Activated naive CD4-positive, alpha-beta T cell treated with anti-CD3 and anti-CD28 coated beads for 36 hours (primary cell): ENCODE measurements around the gene ACYP2. TPM values are rescaled to one million over a fixed set of nuclear protein-coding genes. Genes with fewer than 3 reads are reported as not detected.

ENCODE experiments used
- CTCF ChIA-PET: fragments of 350-600 bp; sonication (Branson Sonifier 250); formaldehyde crosslinking; loops from one replicate; lab custom pipeline; 2021; ENCODE audit warnings: antibody characterized with exemption; lab: Charles Lee
- DNase-seq: peaks from one replicate; pipeline ENCODE4 v3.0.0-alpha.2; 2020
- H3K27ac Mint-ChIP-seq: one replicate; pipeline ENCODE4 v1.8.0; 2021; ENCODE audit warnings: mild to moderate bottlenecking, mixed read lengths
- H3K27me3 Mint-ChIP-seq: one replicate; pipeline ENCODE4 v1.8.0; 2021; ENCODE audit warnings: low read depth, mixed read lengths
- H3K36me3 Mint-ChIP-seq: one replicate; pipeline ENCODE4 v1.8.0; 2021; ENCODE audit warnings: low read depth, mixed read lengths
- H3K4me1 Mint-ChIP-seq: one replicate; pipeline ENCODE4 v1.8.0; 2021; ENCODE audit warnings: low read depth, mixed read lengths
- H3K4me3 Mint-ChIP-seq: one replicate; pipeline ENCODE4 v1.8.0; 2021; ENCODE audit warnings: mild to moderate bottlenecking, moderate library complexity, mixed read lengths
- H3K9me3 Mint-ChIP-seq: one replicate; pipeline ENCODE4 v1.8.0; 2021; ENCODE audit warnings: mixed read lengths
- intact Hi-C: fragments of 100-400 bp; cut with micrococcal nuclease; formaldehyde crosslinking; loops from one replicate; pipeline ENCODE4 v1.15.1; 2023
- total RNA-seq, 2 experiments: library from RNA; stranded (reverse); gene quantifications; one replicate each; pipeline ENCODE4 v1.2.3, GENCODE V29; 2021

The ACYP2 gene
- total RNA-seq, 2 experiments from 2014 or later, result 6.8 to 7.3 TPM

- no peak overlapping the region for H3K27ac Mint-ChIP-seq
- H3K4me1 Mint-ChIP-seq, result peaks cover 3% of the 10 kb centered on the region
- H3K9me3 Mint-ChIP-seq, result no peaks in the 10 kb centered on the region
- no peaks in the 10 kb centered on the region for H3K27me3 Mint-ChIP-seq
- DNase-seq, result no peak
- CTCF ChIA-PET, result no interaction called here
- peaks cover 5% of the 10 kb centered on the region for H3K36me3 Mint-ChIP-seq
- intact Hi-C loops, result loop anchor here (5.0 kb wide), 4 partner anchors 123 to 493 kb away; partner anchors contain the start of gene SPTBN1
- H3K4me3 Mint-ChIP-seq, result no peak overlapping the region
Observed at GRCh38 chr2:54209379-54209778, 94.0 kb downstream of the ACYP2 start.

DNA sequence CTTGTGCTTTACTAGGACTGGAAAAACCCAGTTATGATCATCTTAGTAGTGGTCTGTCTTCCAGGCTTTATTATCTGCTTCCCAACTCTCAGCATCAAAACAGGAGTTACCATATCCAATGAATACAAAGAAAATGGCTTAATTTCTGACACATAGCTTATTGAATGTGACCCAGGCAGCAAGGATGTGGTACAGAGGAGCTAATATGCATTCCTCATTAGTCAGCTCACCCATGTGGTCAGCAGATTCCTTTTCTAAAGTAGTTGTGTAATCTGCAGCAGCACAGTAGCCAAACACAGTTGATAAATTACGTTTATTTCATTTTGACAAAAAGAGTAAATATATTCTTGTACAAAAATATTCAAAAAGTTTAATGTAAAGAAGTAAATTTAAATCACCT, 97.0 kb downstream of the ACYP2 start:
- Mint-ChIP-seq H3K27ac (no peak overlapping the region), H3K4me1 (no peaks in the 10 kb centered on the region), H3K27me3 (no peaks in the 10 kb centered on the region), H3K36me3 (peaks cover 13% of the 10 kb centered on the region), H3K9me3 (peaks cover 6% of the 10 kb centered on the region), H3K4me3 (no peak overlapping the region)
- intact Hi-C loops, result no loop called here
- CTCF ChIA-PET, result interaction anchor here (0.7 to 1.1 kb wide), 2 partner anchors 18 to 79 kb away, joined by 3 to 5 read pairs; no protein-coding TSS in a partner anchor
- no peak for DNase-seq

DNA sequence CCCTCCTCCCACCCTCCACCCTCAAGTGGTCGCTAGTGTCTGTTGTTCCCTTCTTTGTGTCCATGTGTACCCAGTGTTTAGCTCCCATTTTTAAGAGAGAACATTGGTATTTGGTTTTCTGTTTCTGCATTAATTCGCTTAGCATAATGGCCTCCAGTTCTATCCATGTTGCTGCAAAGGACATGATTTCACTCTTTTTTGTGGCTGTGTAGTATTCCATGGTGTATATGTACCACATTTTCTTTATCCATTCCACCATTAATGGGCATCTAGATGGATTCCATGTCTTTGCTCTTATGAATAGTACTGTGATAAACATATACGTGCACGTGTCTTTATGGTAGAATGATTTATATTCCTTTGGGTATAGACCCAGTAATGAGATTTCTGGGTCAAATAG, 97.7 kb downstream of the ACYP2 start:
- H3K27ac Mint-ChIP-seq, result no peak overlapping the region
- H3K36me3 Mint-ChIP-seq, result peaks cover 13% of the 10 kb centered on the region
- no peaks in the 10 kb centered on the region for H3K4me1 Mint-ChIP-seq
- no peak for DNase-seq
- no peaks in the 10 kb centered on the region for H3K27me3 Mint-ChIP-seq
- CTCF ChIA-PET, result interaction anchor here (1.1 kb wide), 1 partner anchor 78 kb away, joined by 3 read pairs; no protein-coding TSS in a partner anchor
- intact Hi-C loops, result no loop called here
- H3K4me3 Mint-ChIP-seq, result no peak overlapping the region
- H3K9me3 Mint-ChIP-seq, result peaks cover 6% of the 10 kb centered on the region

DNA sequence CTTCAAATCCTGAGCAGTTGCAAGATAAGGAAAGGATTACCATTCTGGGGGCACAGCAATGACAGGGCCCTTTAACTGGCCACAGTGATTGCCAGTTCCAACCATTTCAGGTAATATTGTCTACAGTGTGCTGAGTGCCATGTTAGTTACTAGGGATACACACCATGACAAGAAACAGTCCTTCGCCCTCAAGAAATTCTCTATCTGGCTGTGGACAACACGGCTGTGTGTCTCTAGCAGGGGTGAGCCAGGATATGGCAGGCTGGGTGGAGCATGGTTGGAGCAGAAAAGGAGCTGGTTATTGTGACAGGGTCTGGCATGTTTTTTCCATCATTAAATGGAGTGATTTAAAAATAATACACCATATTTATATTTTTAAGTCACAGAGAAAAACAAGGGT, 109.6 kb downstream of the ACYP2 start:
- no peaks in the 10 kb centered on the region for H3K36me3 Mint-ChIP-seq
- intact Hi-C loops, result no loop called here
- H3K4me1 Mint-ChIP-seq, result no peaks in the 10 kb centered on the region
- no peak overlapping the region for H3K27ac Mint-ChIP-seq
- H3K27me3 Mint-ChIP-seq, result no peaks in the 10 kb centered on the region
- no peaks in the 10 kb centered on the region for H3K9me3 Mint-ChIP-seq
- no peak for DNase-seq
- CTCF ChIA-PET, result no interaction called here
- H3K4me3 Mint-ChIP-seq, result no peak overlapping the region

GRCh38 chr2:54226260-54226659, 110.8 kb downstream of the ACYP2 start:
- Mint-ChIP-seq H3K27ac (no peak overlapping the region), H3K27me3 (no peaks in the 10 kb centered on the region), H3K4me1 (peaks cover 1% of the 10 kb centered on the region), H3K4me3 (no peak overlapping the region), H3K36me3 (no peaks in the 10 kb centered on the region), H3K9me3 (no peaks in the 10 kb centered on the region)
- DNase-seq, result no peak
- intact Hi-C loops, result no loop called here
- CTCF ChIA-PET, result no interaction called here

GRCh38 chr2:54227798-54228197, 112.4 kb downstream of the ACYP2 start:
- Mint-ChIP-seq H3K27ac (no peak overlapping the region), H3K27me3 (no peaks in the 10 kb centered on the region), H3K4me1 (peaks cover 1% of the 10 kb centered on the region), H3K36me3 (peaks cover 2% of the 10 kb centered on the region), H3K4me3 (no peak overlapping the region), H3K9me3 (peaks cover 2% of the 10 kb centered on the region)
- intact Hi-C loops, result no loop called here
- CTCF ChIA-PET, result interaction anchor here (0.6 kb wide), 1 partner anchor 163 kb away, joined by 3 read pairs; no protein-coding TSS in a partner anchor
- no peak for DNase-seq

DNA sequence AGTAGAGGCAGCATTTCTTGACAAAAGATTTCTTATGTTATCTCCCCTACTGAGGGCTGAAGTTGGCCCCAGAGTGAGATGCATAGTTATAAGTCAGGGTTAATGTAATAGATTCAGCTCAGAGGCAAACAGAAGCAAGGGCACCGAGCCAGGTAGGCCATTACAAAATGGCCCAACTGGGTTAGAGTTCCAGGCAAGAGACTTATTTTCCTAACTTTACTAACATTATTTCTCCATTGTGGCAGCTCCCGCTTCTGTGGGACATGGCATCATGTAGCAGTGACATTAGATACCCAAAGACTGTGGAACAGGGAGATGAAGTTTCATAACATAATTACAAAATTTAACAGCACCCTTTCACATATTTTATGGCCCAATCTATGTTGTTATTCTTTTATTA, 113.5 kb downstream of the ACYP2 start:
- H3K4me1 Mint-ChIP-seq, result peaks cover 1% of the 10 kb centered on the region
- intact Hi-C loops, result no loop called here
- no peak overlapping the region for H3K4me3 Mint-ChIP-seq
- H3K27me3 Mint-ChIP-seq, result no peaks in the 10 kb centered on the region
- H3K9me3 Mint-ChIP-seq, result peaks cover 2% of the 10 kb centered on the region
- CTCF ChIA-PET, result no interaction called here
- peaks cover 2% of the 10 kb centered on the region for H3K36me3 Mint-ChIP-seq
- H3K27ac Mint-ChIP-seq, result no peak overlapping the region
- no peak for DNase-seq

DNA sequence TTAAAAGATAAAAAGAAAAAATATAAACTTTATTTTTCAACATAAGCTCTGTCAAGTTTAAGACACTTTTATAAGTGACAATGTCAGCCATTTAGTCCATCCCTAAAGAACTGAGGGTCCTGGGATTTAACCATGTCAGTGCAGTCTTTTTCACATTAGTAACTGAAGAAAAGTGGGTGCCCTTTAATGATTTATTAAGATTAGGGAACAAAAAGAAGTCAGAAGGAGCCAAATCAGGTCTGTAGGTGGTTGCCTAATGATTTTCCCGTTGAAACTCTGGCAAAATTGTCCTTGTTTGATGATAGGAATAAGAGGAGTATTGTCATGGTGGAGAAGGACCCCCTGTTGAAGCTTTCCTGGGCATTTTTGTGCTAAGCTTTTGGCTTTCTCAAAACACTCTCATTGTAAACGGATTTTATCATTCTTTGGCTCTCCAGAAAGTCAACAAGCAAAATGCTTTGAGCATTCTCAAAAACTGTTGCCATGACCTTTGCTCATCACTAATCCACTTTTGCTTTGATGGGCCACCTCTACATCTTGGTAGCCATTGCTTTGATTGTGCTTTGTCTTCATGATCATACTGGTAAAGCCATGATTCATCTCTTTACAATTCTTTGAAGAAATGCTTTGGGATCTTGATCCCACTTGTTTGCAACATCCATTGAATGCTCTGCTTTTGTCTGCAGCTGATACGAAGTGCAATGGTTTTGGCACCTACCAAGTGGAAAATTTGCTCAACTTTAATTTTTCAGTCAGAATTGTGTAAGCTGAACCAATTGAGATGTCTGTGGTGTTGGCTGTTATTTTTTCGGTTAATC, 118.6 kb downstream of the ACYP2 start:
- Mint-ChIP-seq H3K4me3 (no peak overlapping the region), H3K36me3 (peaks cover 2% of the 10 kb centered on the region), H3K27me3 (no peaks in the 10 kb centered on the region), H3K9me3 (peaks cover 7% of the 10 kb centered on the region), H3K4me1 (peaks cover 1% of the 10 kb centered on the region), H3K27ac (no peak overlapping the region)
- CTCF ChIA-PET, result no interaction called here
- intact Hi-C loops, result no loop called here
- DNase-seq, result no peak

DNA sequence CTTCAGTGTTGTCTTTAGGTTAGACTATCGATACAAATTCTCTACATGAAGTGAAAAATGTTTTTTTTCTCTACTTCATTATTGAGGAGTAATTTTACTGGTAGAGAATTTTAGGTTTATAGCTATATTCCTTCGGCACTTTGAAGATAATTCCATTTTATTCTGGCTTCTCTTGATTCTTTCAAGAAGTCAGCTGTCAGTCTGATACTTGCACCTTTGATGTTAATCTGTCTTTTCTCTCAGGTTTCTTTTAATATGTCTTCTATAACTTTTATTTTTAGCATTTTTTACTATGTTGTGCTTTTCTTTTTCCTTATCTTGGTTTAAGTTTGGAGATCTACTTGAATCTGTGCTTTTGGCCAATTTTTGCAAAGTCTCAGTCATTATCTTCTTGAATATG, 122.0 kb downstream of the ACYP2 start:
- Mint-ChIP-seq H3K4me1 (no peaks in the 10 kb centered on the region), H3K9me3 (peaks cover 7% of the 10 kb centered on the region), H3K27me3 (no peaks in the 10 kb centered on the region), H3K4me3 (no peak overlapping the region), H3K36me3 (peaks cover 2% of the 10 kb centered on the region), H3K27ac (no peak overlapping the region)
- DNase-seq, result no peak
- intact Hi-C loops, result no loop called here
- CTCF ChIA-PET, result no interaction called here

DNA sequence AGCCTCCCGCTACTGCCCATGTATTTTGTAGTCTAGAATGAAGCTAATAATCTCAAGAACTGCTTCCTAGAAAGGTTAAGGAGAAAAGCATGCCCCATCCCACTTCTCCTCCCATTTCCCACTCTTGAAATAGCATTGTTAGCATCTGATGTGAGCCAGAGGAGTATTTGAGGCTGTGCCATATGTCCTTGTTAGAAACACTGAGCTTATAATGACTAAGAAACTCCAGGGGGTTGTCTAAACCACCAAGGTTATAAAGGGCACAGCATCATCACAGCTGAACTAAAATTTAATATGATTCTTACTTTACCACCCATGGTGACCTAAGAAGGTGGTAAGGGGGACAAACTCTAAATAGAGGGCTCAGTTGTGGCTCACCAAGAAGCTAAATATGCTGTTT, 124.0 kb downstream of the ACYP2 start:
- Mint-ChIP-seq H3K27me3 (no peaks in the 10 kb centered on the region), H3K4me3 (no peak overlapping the region), H3K9me3 (peaks cover 4% of the 10 kb centered on the region), H3K4me1 (no peaks in the 10 kb centered on the region), H3K27ac (no peak overlapping the region), H3K36me3 (no peaks in the 10 kb centered on the region)
- CTCF ChIA-PET, result no interaction called here
- no peak for DNase-seq
- intact Hi-C loops, result no loop called here

- Mint-ChIP-seq H3K9me3 (peaks cover 4% of the 10 kb centered on the region), H3K4me3 (no peak overlapping the region), H3K36me3 (no peaks in the 10 kb centered on the region), H3K27ac (no peak overlapping the region), H3K4me1 (no peaks in the 10 kb centered on the region), H3K27me3 (no peaks in the 10 kb centered on the region)
- intact Hi-C loops, result no loop called here
- DNase-seq, result no peak
- CTCF ChIA-PET, result interaction anchor here (0.7 kb wide), 1 partner anchor 875 kb away, joined by 4 read pairs; no protein-coding TSS in a partner anchor
Observed at GRCh38 chr2:54240515-54241469, 125.4 kb downstream of the ACYP2 start.

DNA sequence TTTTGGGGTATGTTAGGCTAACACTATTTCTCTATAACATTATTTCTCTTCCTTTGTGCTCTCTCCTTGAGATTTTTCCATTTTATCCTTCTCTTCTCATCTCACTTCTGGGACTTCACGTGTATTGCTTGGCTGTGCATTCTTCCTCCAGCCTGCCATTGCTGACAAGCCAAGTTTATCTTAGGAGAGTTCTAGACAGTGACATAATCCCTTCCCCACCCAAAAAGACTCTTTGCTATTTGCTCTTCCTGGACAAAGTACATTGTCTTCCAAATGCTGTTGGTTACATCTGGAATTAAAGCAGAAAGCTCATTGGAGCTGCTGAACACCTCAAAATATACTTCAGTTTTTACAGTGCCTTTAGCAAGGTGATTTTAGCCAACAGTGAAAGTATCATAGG, 131.7 kb downstream of the ACYP2 start:
- H3K4me1 Mint-ChIP-seq, result no peaks in the 10 kb centered on the region

More for the DNA sequence above, 131.7 kb downstream of the ACYP2 start:
- no peak overlapping the region for H3K27ac Mint-ChIP-seq
- DNase-seq, result no peak
- no peaks in the 10 kb centered on the region for H3K36me3 Mint-ChIP-seq
- H3K9me3 Mint-ChIP-seq, result no peaks in the 10 kb centered on the region
- no peaks in the 10 kb centered on the region for H3K27me3 Mint-ChIP-seq
- CTCF ChIA-PET, result no interaction called here
- H3K4me3 Mint-ChIP-seq, result no peak overlapping the region
- intact Hi-C loops, result no loop called here
